WTC11 (cell line): ENCODE measurements around the gene CMYA5.

ENCODE experiments used
- ATF2 ChIP-seq: sonication (generic); formaldehyde crosslinking; IDR thresholded peaks from 2 replicates; pipeline ENCODE4 v1.8.1; 2022; ENCODE audit warnings: low read depth, missing genetic modification reagents, borderline replicate concordance
- CREM ChIP-seq: sonication (generic); formaldehyde crosslinking; IDR thresholded peaks from 2 replicates; pipeline ENCODE4 v1.8.1; 2022; ENCODE audit warnings: mild to moderate bottlenecking, missing genetic modification reagents, moderate library complexity
- E2F4 ChIP-seq: sonication (generic); formaldehyde crosslinking; IDR thresholded peaks from 2 replicates; pipeline ENCODE4 v1.8.1; 2022; ENCODE audit warnings: low read depth, mild to moderate bottlenecking, moderate library complexity, missing genetic modification reagents, borderline replicate concordance
- FOXJ3 ChIP-seq: sonication (generic); formaldehyde crosslinking; IDR thresholded peaks from 2 replicates; pipeline ENCODE4 v1.9.0; 2021; ENCODE audit warnings: missing genetic modification reagents, mild to moderate bottlenecking, borderline replicate concordance
- GABPB1 ChIP-seq: sonication (generic); formaldehyde crosslinking; IDR thresholded peaks from 2 replicates; pipeline ENCODE4 v1.8.1; 2023; ENCODE audit warnings: mild to moderate bottlenecking, missing genetic modification reagents
- JUN ChIP-seq: sonication (generic); formaldehyde crosslinking; IDR thresholded peaks from 2 replicates; pipeline ENCODE4 v1.8.0; 2023; ENCODE audit warnings: mild to moderate bottlenecking, missing genetic modification reagents
- MXD4 ChIP-seq: fragments of 250-450 bp; sonication (Bioruptor Pico); IDR thresholded peaks from 2 replicates; pipeline ENCODE4 v1.8.0; 2021; ENCODE audit warnings: mild to moderate bottlenecking, moderate library complexity, borderline replicate concordance
- NFYB ChIP-seq: sonication (generic); formaldehyde crosslinking; conservative IDR thresholded peaks from 2 replicates; pipeline ENCODE4 v1.8.0; 2022; ENCODE audit warnings: low read depth, missing genetic modification reagents
- RELA ChIP-seq: sonication (generic); formaldehyde crosslinking; IDR thresholded peaks from 2 replicates; pipeline ENCODE4 v1.8.1; 2022; ENCODE audit warnings: missing genetic modification reagents, mild to moderate bottlenecking, borderline replicate concordance
- TF ChIP-seq, protein P1 (sequence below): sonication (generic); formaldehyde crosslinking; IDR thresholded peaks from 2 replicates; pipeline ENCODE4 v1.8.1; 2022; ENCODE audit warnings: mild to moderate bottlenecking, missing genetic modification reagents, moderate library complexity, borderline replicate concordance
- TF ChIP-seq, protein P2 (sequence below): sonication (generic); formaldehyde crosslinking; IDR thresholded peaks from 2 replicates; pipeline ENCODE4 v1.8.0; 2022; ENCODE audit warnings: mild to moderate bottlenecking, missing genetic modification reagents
- TF ChIP-seq, protein P3 (sequence below): fragments of 200-600 bp; IDR thresholded peaks from 2 replicates; pipeline ENCODE4 v1.8.0; 2022; ENCODE audit warnings: antibody characterized with exemption
- TF ChIP-seq, protein P4 (sequence below): sonication (generic); formaldehyde crosslinking; conservative IDR thresholded peaks from 2 replicates; pipeline ENCODE4 v1.8.1; 2023; ENCODE audit warnings: mild to moderate bottlenecking, low read depth, missing genetic modification reagents, moderate library complexity
- TF ChIP-seq, protein P5 (sequence below): sonication (generic); formaldehyde crosslinking; IDR thresholded peaks from 2 replicates; pipeline ENCODE4 v1.8.1; 2023; ENCODE audit warnings: mild to moderate bottlenecking, missing genetic modification reagents, moderate library complexity

- TF ChIP-seq, protein P1, sequence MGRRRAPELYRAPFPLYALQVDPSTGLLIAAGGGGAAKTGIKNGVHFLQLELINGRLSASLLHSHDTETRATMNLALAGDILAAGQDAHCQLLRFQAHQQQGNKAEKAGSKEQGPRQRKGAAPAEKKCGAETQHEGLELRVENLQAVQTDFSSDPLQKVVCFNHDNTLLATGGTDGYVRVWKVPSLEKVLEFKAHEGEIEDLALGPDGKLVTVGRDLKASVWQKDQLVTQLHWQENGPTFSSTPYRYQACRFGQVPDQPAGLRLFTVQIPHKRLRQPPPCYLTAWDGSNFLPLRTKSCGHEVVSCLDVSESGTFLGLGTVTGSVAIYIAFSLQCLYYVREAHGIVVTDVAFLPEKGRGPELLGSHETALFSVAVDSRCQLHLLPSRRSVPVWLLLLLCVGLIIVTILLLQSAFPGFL (CRISPR knock-in tag), result no peak
- TF ChIP-seq GABPB1 (CRISPR knock-in tag) (no peak), NFYB (no peak), MXD4 (CRISPR knock-in tag) (no peak), JUN (CRISPR knock-in tag) (no peak), ATF2 (CRISPR knock-in tag) (no peak), CREM (CRISPR knock-in tag) (no peak), FOXJ3 (CRISPR knock-in tag) (no peak), RELA (CRISPR knock-in tag) (no peak), E2F4 (CRISPR knock-in tag) (no peak)
- TF ChIP-seq, protein P2, sequence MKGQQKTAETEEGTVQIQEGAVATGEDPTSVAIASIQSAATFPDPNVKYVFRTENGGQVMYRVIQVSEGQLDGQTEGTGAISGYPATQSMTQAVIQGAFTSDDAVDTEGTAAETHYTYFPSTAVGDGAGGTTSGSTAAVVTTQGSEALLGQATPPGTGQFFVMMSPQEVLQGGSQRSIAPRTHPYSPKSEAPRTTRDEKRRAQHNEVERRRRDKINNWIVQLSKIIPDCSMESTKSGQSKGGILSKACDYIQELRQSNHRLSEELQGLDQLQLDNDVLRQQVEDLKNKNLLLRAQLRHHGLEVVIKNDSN (CRISPR knock-in tag), result no peak
- TF ChIP-seq, protein P3, sequence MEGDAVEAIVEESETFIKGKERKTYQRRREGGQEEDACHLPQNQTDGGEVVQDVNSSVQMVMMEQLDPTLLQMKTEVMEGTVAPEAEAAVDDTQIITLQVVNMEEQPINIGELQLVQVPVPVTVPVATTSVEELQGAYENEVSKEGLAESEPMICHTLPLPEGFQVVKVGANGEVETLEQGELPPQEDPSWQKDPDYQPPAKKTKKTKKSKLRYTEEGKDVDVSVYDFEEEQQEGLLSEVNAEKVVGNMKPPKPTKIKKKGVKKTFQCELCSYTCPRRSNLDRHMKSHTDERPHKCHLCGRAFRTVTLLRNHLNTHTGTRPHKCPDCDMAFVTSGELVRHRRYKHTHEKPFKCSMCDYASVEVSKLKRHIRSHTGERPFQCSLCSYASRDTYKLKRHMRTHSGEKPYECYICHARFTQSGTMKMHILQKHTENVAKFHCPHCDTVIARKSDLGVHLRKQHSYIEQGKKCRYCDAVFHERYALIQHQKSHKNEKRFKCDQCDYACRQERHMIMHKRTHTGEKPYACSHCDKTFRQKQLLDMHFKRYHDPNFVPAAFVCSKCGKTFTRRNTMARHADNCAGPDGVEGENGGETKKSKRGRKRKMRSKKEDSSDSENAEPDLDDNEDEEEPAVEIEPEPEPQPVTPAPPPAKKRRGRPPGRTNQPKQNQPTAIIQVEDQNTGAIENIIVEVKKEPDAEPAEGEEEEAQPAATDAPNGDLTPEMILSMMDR, result no peak
- TF ChIP-seq, protein P4, sequence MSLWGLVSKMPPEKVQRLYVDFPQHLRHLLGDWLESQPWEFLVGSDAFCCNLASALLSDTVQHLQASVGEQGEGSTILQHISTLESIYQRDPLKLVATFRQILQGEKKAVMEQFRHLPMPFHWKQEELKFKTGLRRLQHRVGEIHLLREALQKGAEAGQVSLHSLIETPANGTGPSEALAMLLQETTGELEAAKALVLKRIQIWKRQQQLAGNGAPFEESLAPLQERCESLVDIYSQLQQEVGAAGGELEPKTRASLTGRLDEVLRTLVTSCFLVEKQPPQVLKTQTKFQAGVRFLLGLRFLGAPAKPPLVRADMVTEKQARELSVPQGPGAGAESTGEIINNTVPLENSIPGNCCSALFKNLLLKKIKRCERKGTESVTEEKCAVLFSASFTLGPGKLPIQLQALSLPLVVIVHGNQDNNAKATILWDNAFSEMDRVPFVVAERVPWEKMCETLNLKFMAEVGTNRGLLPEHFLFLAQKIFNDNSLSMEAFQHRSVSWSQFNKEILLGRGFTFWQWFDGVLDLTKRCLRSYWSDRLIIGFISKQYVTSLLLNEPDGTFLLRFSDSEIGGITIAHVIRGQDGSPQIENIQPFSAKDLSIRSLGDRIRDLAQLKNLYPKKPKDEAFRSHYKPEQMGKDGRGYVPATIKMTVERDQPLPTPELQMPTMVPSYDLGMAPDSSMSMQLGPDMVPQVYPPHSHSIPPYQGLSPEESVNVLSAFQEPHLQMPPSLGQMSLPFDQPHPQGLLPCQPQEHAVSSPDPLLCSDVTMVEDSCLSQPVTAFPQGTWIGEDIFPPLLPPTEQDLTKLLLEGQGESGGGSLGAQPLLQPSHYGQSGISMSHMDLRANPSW (CRISPR knock-in tag), result no peak
- TF ChIP-seq, protein P5, sequence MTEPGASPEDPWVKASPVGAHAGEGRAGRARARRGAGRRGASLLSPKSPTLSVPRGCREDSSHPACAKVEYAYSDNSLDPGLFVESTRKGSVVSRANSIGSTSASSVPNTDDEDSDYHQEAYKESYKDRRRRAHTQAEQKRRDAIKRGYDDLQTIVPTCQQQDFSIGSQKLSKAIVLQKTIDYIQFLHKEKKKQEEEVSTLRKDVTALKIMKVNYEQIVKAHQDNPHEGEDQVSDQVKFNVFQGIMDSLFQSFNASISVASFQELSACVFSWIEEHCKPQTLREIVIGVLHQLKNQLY (CRISPR knock-in tag), result no peak
Observed at GRCh38 chr5:79795764-79796398, 106.2 kb downstream of the CMYA5 start.
